Stimulated activated CD4-positive, alpha-beta T cell treated with anti-CD3 and anti-CD28 coated beads, Interleukin-2, amount 100 ng/mL, for 24 hours (primary cell): ENCODE results near the gene TMEM72.

Source experiments
- DNase-seq, 2 donors: peaks; one replicate each; pipeline ENCODE4 v3.0.0-alpha.2; 2020

TMEM72 gene

GRCh38 chr10:44935201-44935965, 24.2 kb downstream of the TMEM72 start:
- no peak for DNase-seq

- no peak for DNase-seq
Measured at GRCh38 chr10:44935966-44936295, 24.8 kb downstream of the TMEM72 start.

GRCh38 chr10:44936314-44936975, 25.3 kb downstream of the TMEM72 start:
- no peak for DNase-seq

- DNase-seq = no peak
Measured at GRCh38 chr10:44937196-44938005, 26.3 kb downstream of the TMEM72 start.

GRCh38 chr10:44938956-44939355, 27.8 kb downstream of the TMEM72 start:
- DNase-seq = no peak

GRCh38 chr10:44939691-44940401, 28.7 kb downstream of the TMEM72 start:
- no peak for DNase-seq

DNA sequence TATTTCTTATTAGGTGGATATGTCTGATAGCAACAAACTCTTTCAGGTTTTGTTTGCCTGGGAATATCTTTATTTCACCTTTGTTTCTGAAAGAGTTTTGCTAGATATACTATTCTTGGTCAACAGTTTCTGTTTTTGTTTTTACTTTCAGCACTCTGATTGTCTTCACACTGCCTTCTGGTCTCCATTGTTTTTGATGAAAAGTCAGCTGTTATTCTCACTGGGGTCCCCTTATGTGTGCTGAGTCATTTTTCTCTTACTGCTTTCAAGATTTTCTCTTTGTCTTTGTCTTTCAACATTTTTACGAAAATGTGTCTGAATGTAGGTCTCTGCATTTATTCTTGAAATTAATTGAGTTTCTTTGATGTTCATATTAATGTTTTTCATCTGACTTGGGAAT, 33.2 kb downstream of the TMEM72 start:
- DNase-seq = no peak

- no peak for DNase-seq
Measured at GRCh38 chr10:44946205-44946604, 35.1 kb downstream of the TMEM72 start.

- DNase-seq = no peak
Measured at GRCh38 chr10:44947371-44948152, 36.4 kb downstream of the TMEM72 start.

DNA sequence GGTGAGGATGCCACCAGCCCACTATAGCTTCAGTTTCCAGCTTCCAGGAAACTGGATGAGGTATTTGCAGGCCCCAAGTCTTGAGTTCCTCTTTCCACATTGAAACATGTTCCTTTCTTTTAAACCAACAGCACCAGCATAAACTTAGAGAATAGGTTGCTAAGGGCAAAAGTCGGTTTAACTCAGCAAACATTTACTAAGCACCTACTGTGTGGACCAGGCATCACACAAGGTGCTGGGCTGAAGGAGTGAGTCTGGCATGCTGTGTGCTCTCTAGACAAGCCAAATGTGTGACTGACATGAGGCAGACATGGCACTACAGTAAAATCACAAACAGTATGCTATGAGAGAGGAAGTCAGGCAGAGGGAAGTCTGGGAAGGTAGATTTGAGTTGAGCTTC, 37.5 kb downstream of the TMEM72 start:
- no peak for DNase-seq

DNA sequence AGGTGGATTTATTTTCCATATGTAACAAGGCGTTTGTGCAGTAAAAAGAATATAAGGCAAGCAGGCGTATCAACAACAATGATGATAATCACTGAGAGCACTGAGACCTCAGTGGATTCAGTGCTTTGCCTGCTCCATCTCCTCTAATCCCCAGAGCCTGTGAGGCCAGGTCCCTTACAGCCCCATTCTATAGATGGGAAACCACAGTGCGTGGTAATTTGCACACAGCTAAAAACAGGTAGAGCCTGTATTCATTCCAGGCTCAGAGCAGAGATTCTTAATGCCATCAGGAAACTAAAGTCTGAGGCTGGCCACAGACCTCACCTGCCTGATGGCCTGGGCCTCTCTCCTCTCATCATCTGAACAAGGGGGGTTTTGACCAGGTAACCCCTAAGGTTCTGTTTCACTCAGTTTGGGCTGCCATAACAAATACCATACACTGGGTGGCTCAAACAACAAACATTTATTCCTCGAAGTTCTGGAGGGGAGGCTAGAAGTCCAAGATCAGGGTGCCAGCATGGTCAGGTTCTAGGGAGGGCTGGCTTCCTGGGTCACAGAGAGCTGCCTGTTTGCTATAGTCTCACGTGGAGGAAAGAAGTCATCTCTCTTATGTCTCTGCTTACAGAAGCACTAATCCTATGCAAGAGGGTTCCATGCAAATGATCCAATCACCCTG, 38.1 kb downstream of the TMEM72 start:
- no peak for DNase-seq

GRCh38 chr10:44949915-44950314, 38.8 kb downstream of the TMEM72 start:
- no peak for DNase-seq

GRCh38 chr10:44950326-44951225, 39.4 kb downstream of the TMEM72 start:
- DNase-seq = no peak

GRCh38 chr10:44951576-44952226, 40.6 kb downstream of the TMEM72 start:
- DNase-seq = no peak

DNA sequence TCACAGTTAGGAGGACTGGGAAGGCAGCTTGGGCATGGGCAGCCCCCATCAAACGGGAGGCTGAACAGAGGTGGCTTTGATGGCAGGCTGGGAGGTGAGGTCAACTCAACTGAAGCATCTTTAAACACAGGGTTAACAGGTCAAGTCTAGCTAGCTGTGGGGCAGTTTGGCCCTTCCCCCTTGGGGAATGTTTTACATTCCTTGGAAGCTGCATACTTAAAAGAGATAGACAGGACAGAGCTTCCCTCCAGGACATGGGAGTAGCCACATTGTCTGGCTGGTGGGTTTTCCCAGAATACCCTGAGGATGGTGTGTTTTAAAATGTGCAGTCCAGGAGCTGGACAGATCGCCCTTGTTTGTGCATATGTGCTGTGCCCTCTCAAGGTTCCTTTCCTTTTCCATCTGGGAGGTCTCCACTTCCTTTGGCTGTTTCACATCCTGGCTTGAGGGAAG, 41.7 kb downstream of the TMEM72 start:
- no peak for DNase-seq

DNA sequence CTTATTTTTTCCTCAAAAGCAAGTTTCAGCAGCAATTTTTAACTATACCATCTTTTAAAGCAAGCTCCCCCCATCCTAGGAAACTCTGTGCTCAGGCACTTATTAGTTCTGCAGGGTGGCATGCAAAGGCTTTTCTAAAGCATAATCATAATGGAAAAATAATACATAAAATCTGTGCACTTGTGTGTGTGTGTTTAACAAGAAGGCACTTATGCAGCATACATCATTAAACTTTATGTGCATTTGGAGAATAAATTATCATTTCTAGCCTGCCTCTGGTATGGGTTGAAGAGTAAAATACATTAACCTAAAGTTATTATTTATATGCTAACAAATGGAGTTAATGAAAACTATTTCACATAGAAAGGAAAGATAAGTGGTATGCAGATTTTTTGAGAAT, 42.9 kb downstream of the TMEM72 start:
- no peak for DNase-seq

GRCh38 chr10:44954962-44955361, 43.8 kb downstream of the TMEM72 start:
- no peak for DNase-seq

DNA sequence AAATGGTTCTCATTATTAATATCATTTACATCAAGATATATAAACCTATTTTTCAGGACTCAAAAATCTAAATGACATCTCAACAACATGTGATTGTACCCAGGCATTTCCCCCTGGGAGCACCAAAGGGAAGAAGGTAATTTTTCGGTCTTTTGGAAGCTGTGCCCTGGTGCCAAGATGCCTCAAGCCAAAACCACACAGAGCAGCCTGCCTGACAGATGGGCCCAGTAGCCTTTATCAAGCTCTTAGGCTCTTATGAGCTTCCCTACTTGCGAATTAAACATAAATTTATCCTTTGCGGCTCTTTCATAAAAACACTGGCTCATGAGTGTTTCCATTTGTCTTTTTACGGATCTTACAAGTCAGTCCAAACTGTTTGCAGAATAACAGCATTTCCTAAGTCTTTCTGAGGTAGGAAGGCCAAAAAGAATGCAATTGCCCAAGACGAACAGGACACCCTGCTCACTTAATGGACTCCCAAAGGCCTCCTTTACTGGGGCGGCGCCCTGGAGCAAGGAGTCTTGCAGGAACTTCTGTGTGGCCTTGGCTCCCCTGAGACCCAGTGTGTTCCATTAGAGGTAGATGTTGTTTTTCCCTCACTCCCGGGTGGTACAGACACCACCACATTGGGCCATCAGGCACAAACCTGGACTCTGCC, 44.4 kb downstream of the TMEM72 start:
- DNase-seq = no peak

- no peak for DNase-seq
Measured at GRCh38 chr10:44956226-44956625, 45.1 kb downstream of the TMEM72 start.
